ENCODE measurements around the gene GPX3. TPM values are rescaled to one million over a fixed set of nuclear protein-coding genes. Genes with fewer than 3 reads are reported as not detected.

GPX3 gene
- total and polyA plus RNA-seq, 2 donors (not counting 3 experiments of a cell fraction or from before 2014, with no cell fraction given) = 5.1 to 17.1 TPM

DNA sequence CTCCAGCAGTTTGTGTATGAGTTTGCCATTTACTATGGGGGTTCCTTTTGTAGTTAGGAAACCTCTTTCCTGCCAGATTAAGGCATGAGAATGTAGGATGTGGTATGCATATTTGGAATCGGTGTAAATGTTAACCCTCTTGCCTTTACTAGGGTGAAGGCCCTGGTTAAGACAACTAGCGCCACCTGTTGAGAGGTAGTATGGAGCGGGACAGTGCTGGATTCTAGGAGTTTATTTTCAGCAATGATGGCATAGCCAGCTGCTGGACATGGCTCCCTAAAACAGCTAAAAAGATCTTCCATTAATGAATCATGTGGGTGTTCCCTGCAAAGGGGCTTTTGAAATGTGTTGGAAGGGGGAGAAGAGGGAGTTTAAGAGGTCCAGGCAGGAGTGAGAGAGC is 30.7 kb upstream of the GPX3 start:
- DNase-seq (ENCODE audit: low read depth, low spot score) (no peak), FAIRE-seq (no peak)
- BruUV-seq (replicated peaks) = no TSS peak
- H3K36me3 ChIP-seq (ENCODE audit: control insufficient read depth in 2 of 2, extremely low read depth in 1 of 2, insufficient read depth in 2 of 2, low read length in 2 of 2) = no peaks in the 10 kb centered on the region
- no peaks in the 10 kb centered on the region for H4K20me1 ChIP-seq (replicated peaks; ENCODE audit: control insufficient read depth, extremely low read depth, insufficient read depth, low read length)
- TF ChIP-seq CTCF (IDR thresholded peaks at IDR 0.05; ENCODE audit: extremely low read depth in 1 of 2, insufficient read depth in 1 of 2, low read depth in 1 of 2, low read length in 2 of 2) (peak in 1 of 2 donors; percentile 12), POLR2AphosphoS5 (IDR thresholded peaks at IDR 0.05; ENCODE audit: insufficient read depth, low read depth, low read length) (no peak)
- no peak overlapping the region for H2AFZ ChIP-seq (ENCODE audit: low read depth, low read length)
- H3K4me1 ChIP-seq (ENCODE audit: control insufficient read depth, extremely low read depth, insufficient read depth, low read length) = no peaks in the 10 kb centered on the region
- H3K27me3 ChIP-seq (ENCODE audit: control insufficient read depth in 2 of 2, insufficient read depth in 2 of 2, low read length in 2 of 2) = peaks cover 0 to 7% of the 10 kb centered on the region in 2 experiments
- ChIA-PET POLR2A (no interaction called here), CTCF (interaction anchor here (1.4 kb wide), 1 partner anchor 13 kb away, joined by 8 read pairs; no protein-coding TSS in a partner anchor)
- no peaks in the 10 kb centered on the region for H3K79me2 ChIP-seq (ENCODE audit: control insufficient read depth, insufficient read depth, low read length)
- H3K4me2 ChIP-seq (ENCODE audit: insufficient read depth, low read length) = no peak overlapping the region
- no peak overlapping the region for H3K27ac ChIP-seq (ENCODE audit: insufficient read depth, low read depth, low read length)
- no peaks in the 10 kb centered on the region for H3K9me1 ChIP-seq (replicated peaks; ENCODE audit: control insufficient read depth, extremely low read depth, insufficient read depth, low read length)
- intact Hi-C loops (cut with micrococcal nuclease) = loop anchor here (1.0 kb wide), 1 partner anchor 188 kb away; no protein-coding TSS in a partner anchor
- H3K9ac ChIP-seq (replicated peaks; ENCODE audit: extremely low read depth, insufficient read depth, low read length) = no peak overlapping the region
- H3K9me3 ChIP-seq (replicated peaks; ENCODE audit: control insufficient read depth, insufficient read depth, low read length) = no peaks in the 10 kb centered on the region
- no peak overlapping the region for H3K4me3 ChIP-seq (replicated peaks in 1 of 3; ENCODE audit: insufficient read depth in 1 of 3, low read depth in 1 of 3, low read length in 3 of 3)
- dilution Hi-C loops (cut with MboI; ENCODE audit: extremely low pct_ligation_motif_present, low sequenced_read_pairs) = no loop called here

- POLR2A ChIA-PET = no interaction called here
- H4K20me1 ChIP-seq (replicated peaks; ENCODE audit: control insufficient read depth, extremely low read depth, insufficient read depth, low read length) = no peaks in the 10 kb centered on the region
- intact Hi-C loops (cut with micrococcal nuclease) = no loop called here
- no peak for FAIRE-seq
- CTCF ChIA-PET = no interaction called here
- no peak for DNase-seq (ENCODE audit: low read depth, low spot score)
- H3K9me3 ChIP-seq (replicated peaks; ENCODE audit: control insufficient read depth, insufficient read depth, low read length) = no peaks in the 10 kb centered on the region
- TF ChIP-seq CTCF (IDR thresholded peaks at IDR 0.05; ENCODE audit: extremely low read depth in 1 of 2, insufficient read depth in 1 of 2, low read depth in 1 of 2, low read length in 2 of 2) = no peak
- TF ChIP-seq EZH2 (IDR thresholded peaks at IDR 0.05; ENCODE audit: borderline replicate concordance, low read depth, low read length, severe bottlenecking) = no peak
- no peak for TF ChIP-seq POLR2AphosphoS5 (IDR thresholded peaks at IDR 0.05; ENCODE audit: insufficient read depth, low read depth, low read length)
- TF ChIP-seq GATA2 (IDR thresholded peaks at IDR 0.05; ENCODE audit: insufficient read depth, insufficient read length, low read depth, low read length) = no peak
- TF ChIP-seq FOS (IDR thresholded peaks at IDR 0.05; ENCODE audit: borderline replicate concordance, insufficient read depth, low read length) = no peak
- no peak for TF ChIP-seq MYC (IDR thresholded peaks at IDR 0.05; ENCODE audit: low read depth, low read length)
- TF ChIP-seq POLR2A (IDR thresholded peaks at IDR 0.05; ENCODE audit: low read depth, low read length) = no peak
- TF ChIP-seq, protein P1, sequence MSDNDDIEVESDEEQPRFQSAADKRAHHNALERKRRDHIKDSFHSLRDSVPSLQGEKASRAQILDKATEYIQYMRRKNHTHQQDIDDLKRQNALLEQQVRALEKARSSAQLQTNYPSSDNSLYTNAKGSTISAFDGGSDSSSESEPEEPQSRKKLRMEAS (IDR thresholded peaks at IDR 0.05; ENCODE audit: insufficient read depth, insufficient read length) = no peak
- no peak for TF ChIP-seq JUN (IDR thresholded peaks at IDR 0.05; ENCODE audit: borderline replicate concordance, insufficient read depth, insufficient read length, low read depth)
- no peaks in the 10 kb centered on the region for H3K4me1 ChIP-seq (ENCODE audit: control insufficient read depth, extremely low read depth, insufficient read depth, low read length)
- H3K27me3 ChIP-seq (ENCODE audit: control insufficient read depth in 2 of 2, insufficient read depth in 2 of 2, low read length in 2 of 2) = no peaks in the 10 kb centered on the region
- H3K4me3 ChIP-seq (replicated peaks in 1 of 3; ENCODE audit: insufficient read depth in 1 of 3, low read depth in 1 of 3, low read length in 3 of 3) = no peak overlapping the region
- H3K9ac ChIP-seq (replicated peaks; ENCODE audit: extremely low read depth, insufficient read depth, low read length) = no peak overlapping the region
- dilution Hi-C loops (cut with MboI; ENCODE audit: extremely low pct_ligation_motif_present, low sequenced_read_pairs) = no loop called here
- BruUV-seq (replicated peaks) = no TSS peak
- H3K79me2 ChIP-seq (ENCODE audit: control insufficient read depth, insufficient read depth, low read length) = no peaks in the 10 kb centered on the region
- no peak overlapping the region for H2AFZ ChIP-seq (ENCODE audit: low read depth, low read length)
- H3K4me2 ChIP-seq (ENCODE audit: insufficient read depth, low read length) = no peak overlapping the region
- H3K36me3 ChIP-seq (ENCODE audit: control insufficient read depth in 2 of 2, extremely low read depth in 1 of 2, insufficient read depth in 2 of 2, low read length in 2 of 2) = no peaks in the 10 kb centered on the region
- H3K9me1 ChIP-seq (replicated peaks; ENCODE audit: control insufficient read depth, extremely low read depth, insufficient read depth, low read length) = no peaks in the 10 kb centered on the region
- no peak overlapping the region for H3K27ac ChIP-seq (ENCODE audit: insufficient read depth, low read depth, low read length)
These were observed 27.7 kb upstream of the GPX3 start for GRCh38 chr5:150992705-150993104.

Data from endothelial cell of umbilical vein (primary cell).